ENCODE data around the gene TK2. TPM values are rescaled to one million over a fixed set of nuclear protein-coding genes. Genes with fewer than 3 reads are reported as not detected.
A peak's percentile ranks its signal among the peaks of the same experiment; 100 is the strongest.

The TK2 gene
- total RNA-seq, 1 experiment from 2014 or later: 31.2 TPM

- intact Hi-C loops (cut with micrococcal nuclease): no loop called here
- BruUV-seq (replicated peaks): no TSS peak
These were observed 37.4 kb downstream of the TK2 start for GRCh38 chr16:66512272-66513110.

DNA sequence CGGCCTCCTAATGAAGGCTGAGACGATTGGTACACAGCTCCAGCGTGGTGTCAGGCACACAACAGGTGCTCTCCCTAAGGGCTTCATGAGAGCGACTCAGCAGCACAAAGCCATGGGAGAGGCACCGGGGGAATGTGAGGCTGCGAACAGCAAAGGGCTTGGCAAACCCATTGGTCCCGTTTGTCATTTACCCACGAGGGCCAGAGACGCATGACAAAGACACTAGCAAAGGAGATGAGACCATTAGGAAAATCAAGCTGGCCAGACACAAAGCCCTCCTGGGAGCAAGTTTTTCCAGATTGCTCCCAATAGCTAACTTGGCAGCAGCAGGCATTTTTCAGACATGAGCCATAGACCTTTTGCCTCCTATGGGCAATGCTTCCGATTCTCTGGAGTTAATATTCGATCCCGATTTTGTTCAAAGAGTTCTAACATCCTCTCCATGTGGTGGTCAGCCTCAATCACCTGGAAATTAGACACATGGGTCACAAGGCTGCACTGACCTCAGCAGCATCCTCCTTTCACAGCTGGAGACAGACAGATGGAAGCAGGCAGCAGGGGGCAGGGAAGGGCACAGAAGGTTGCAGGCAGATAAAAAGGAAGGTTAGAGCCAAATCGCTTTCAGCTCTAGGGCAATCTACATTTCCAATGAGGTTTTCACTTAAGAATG is 38.2 kb downstream of the TK2 start:
- BruUV-seq (replicated peaks): no TSS peak
- H3K4me3 Mint-ChIP-seq (ENCODE audit: unreplicated experiment): peak overlapping the region; percentile 40
- H3K36me3 Mint-ChIP-seq (ENCODE audit: insufficient read depth, unreplicated experiment): peaks cover 42% of the 10 kb centered on the region
- POLR2A ChIA-PET: interaction anchor here (0.5 to 6.5 kb wide), 12 partner anchors 9 to 104 kb away, joined by 3 to 97 read pairs (median 4); partner anchors contain the start of genes CKLF and TK2
- H3K27ac Mint-ChIP-seq (ENCODE audit: low read depth, unreplicated experiment): peak overlapping the region; percentile 85
- peaks cover 62% of the 10 kb centered on the region for H3K4me1 Mint-ChIP-seq (ENCODE audit: insufficient read depth, unreplicated experiment)
- H3K9me3 Mint-ChIP-seq (ENCODE audit: unreplicated experiment): no peaks in the 10 kb centered on the region
- TF ChIP-seq, protein P1, sequence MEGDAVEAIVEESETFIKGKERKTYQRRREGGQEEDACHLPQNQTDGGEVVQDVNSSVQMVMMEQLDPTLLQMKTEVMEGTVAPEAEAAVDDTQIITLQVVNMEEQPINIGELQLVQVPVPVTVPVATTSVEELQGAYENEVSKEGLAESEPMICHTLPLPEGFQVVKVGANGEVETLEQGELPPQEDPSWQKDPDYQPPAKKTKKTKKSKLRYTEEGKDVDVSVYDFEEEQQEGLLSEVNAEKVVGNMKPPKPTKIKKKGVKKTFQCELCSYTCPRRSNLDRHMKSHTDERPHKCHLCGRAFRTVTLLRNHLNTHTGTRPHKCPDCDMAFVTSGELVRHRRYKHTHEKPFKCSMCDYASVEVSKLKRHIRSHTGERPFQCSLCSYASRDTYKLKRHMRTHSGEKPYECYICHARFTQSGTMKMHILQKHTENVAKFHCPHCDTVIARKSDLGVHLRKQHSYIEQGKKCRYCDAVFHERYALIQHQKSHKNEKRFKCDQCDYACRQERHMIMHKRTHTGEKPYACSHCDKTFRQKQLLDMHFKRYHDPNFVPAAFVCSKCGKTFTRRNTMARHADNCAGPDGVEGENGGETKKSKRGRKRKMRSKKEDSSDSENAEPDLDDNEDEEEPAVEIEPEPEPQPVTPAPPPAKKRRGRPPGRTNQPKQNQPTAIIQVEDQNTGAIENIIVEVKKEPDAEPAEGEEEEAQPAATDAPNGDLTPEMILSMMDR (IDR thresholded peaks at IDR 0.05; ENCODE audit: unreplicated experiment): peak; percentile 20
- CTCF ChIA-PET: interaction anchor here (0.6 to 3.7 kb wide), 15 partner anchors 10 to 167 kb away, joined by 3 to 13 read pairs (median 4); partner anchors contain the start of gene CKLF
- intact Hi-C loops (cut with micrococcal nuclease): no loop called here
- no peaks in the 10 kb centered on the region for H3K27me3 Mint-ChIP-seq (ENCODE audit: insufficient read depth, unreplicated experiment)
- DNase-seq (ENCODE audit: unreplicated experiment): peak; percentile 79

More at GRCh38 chr16:66512272-66513110, 37.4 kb downstream of the TK2 start:
- peak overlapping the region; percentile 40 for H3K4me3 Mint-ChIP-seq (ENCODE audit: unreplicated experiment)
- TF ChIP-seq, protein P1 (IDR thresholded peaks at IDR 0.05; ENCODE audit: unreplicated experiment): no peak
- H3K4me1 Mint-ChIP-seq (ENCODE audit: insufficient read depth, unreplicated experiment): peaks cover 62% of the 10 kb centered on the region
- H3K36me3 Mint-ChIP-seq (ENCODE audit: insufficient read depth, unreplicated experiment): peaks cover 49% of the 10 kb centered on the region
- DNase-seq (ENCODE audit: unreplicated experiment): peak; percentile 70
- H3K9me3 Mint-ChIP-seq (ENCODE audit: unreplicated experiment): no peaks in the 10 kb centered on the region
- H3K27ac Mint-ChIP-seq (ENCODE audit: low read depth, unreplicated experiment): peak overlapping the region; percentile 85
- POLR2A ChIA-PET: interaction anchor here (0.5 to 6.5 kb wide), 14 partner anchors 9 to 127 kb away, joined by 3 to 97 read pairs (median 4); partner anchors contain the start of genes CKLF and TK2
- no peaks in the 10 kb centered on the region for H3K27me3 Mint-ChIP-seq (ENCODE audit: insufficient read depth, unreplicated experiment)
- CTCF ChIA-PET: interaction anchor here (0.7 to 3.7 kb wide), 14 partner anchors 9 to 168 kb away, joined by 3 to 13 read pairs (median 4); partner anchors contain the start of gene CKLF

- Mint-ChIP-seq H3K9me3 (ENCODE audit: unreplicated experiment) (no peaks in the 10 kb centered on the region), H3K36me3 (ENCODE audit: insufficient read depth, unreplicated experiment) (peaks cover 47% of the 10 kb centered on the region), H3K27me3 (ENCODE audit: insufficient read depth, unreplicated experiment) (no peaks in the 10 kb centered on the region), H3K27ac (ENCODE audit: low read depth, unreplicated experiment) (peak overlapping the region; percentile 85), H3K4me1 (ENCODE audit: insufficient read depth, unreplicated experiment) (peaks cover 62% of the 10 kb centered on the region), H3K4me3 (ENCODE audit: unreplicated experiment) (no peak overlapping the region)
- BruUV-seq (replicated peaks): no TSS peak
- intact Hi-C loops (cut with micrococcal nuclease): no loop called here
- TF ChIP-seq, protein P1 (IDR thresholded peaks at IDR 0.05; ENCODE audit: unreplicated experiment): no peak
- CTCF ChIA-PET: interaction anchor here (0.6 to 3.7 kb wide), 10 partner anchors 11 to 154 kb away, joined by 3 to 13 read pairs (median 6); no protein-coding TSS in a partner anchor
- peak; percentile 30 for DNase-seq (ENCODE audit: unreplicated experiment)
- POLR2A ChIA-PET: interaction anchor here (0.6 to 6.5 kb wide), 10 partner anchors 9 to 104 kb away, joined by 3 to 97 read pairs (median 4); partner anchors contain the start of genes CKLF and TK2
These were observed 39.0 kb downstream of the TK2 start for GRCh38 chr16:66510711-66511601.

Measured in MCF 10A (cell line).